DMS153 treated with DMSO at 0.1 percent for 48 hours (cell line): ENCODE measurements around the gene ZBTB38.

ENCODE experiments used
- DNase-seq: peaks from one replicate; lab custom pipeline; 2025; ENCODE audit not compliant: unreplicated experiment; lab: John Stamatoyannopoulos, UW

ZBTB38 gene

GRCh38 chr3:141384575-141384974 is 16.3 kb downstream of the ZBTB38 start:
- no peak for DNase-seq

DNA sequence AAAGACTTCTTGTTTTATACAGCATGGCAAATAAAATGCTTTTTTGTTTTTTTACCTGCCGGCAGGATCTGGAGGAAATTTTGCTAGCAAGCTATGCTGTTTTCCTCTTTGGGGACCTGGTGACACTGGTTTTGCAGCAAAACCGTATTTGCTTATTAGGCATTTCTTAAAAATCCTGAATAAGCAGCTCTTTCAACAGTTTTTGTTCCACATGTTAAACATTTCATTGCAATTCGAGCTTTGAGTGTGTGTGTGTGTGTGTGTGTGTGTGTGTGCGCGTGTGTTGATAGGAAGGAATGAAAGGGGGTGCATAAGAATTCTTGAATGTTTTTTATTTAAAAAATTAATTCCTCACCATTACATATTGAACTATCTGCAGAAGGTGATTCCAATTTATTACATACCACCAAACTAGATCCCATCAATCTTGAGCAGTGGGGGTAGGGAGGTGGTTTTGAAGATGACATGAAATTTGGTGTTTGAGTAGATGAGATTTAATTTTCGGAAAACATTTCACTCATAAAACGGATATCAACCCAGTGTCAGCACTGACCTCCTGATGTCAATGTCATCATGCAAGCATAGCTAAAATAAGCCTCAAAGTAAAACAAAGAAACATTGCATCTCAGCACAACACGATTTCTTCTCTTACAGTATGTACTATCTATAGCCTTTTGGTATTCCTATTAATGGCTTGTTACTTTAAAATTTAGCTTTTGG is 17.3 kb downstream of the ZBTB38 start:
- DNase-seq: no peak

- no peak for DNase-seq
Observed at GRCh38 chr3:141386126-141386488, 17.8 kb downstream of the ZBTB38 start.

DNA sequence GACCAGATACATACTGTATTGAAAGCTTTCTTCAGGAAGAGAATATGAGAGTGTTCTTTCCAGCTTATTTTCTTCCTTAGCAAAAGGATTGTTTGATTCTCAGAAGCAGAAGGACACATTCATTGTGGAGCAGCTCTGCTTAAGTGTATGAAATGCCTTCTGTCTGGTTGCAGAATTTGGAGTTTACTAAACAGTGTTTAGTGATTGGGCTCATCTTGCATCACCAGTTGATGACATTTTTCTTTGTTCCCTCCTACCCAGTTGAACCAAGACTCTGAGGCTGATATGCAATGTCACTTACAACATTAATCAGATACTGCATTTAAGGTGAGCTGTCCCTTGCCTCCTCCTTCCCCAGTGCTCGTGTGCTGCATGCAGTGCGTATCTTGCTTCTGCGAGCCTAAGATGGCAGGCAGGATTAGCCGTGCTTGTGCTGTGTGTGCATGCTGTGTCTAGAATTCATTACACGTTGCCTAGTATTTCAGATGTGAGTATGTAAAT is 18.4 kb downstream of the ZBTB38 start:
- no peak for DNase-seq

DNA sequence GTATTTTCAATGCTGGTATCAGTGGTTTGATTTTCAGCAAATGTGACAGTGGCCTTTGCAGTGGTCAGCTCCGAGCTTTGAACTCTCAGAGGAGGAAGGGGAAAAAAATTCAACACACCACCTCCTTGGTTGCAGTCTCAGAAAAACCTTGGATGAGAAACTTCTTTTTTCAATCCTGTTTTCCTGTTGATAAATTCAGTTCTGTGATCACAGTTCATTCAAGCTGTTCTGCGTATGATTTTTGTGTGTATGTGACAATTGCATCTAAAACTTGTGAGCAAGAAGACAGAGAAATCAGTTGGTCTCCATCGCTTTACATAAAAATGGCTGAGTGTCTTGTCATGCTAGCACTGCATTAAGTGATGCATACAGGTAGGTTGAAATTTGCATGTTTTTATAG is 19.2 kb downstream of the ZBTB38 start:
- DNase-seq: no peak

DNA sequence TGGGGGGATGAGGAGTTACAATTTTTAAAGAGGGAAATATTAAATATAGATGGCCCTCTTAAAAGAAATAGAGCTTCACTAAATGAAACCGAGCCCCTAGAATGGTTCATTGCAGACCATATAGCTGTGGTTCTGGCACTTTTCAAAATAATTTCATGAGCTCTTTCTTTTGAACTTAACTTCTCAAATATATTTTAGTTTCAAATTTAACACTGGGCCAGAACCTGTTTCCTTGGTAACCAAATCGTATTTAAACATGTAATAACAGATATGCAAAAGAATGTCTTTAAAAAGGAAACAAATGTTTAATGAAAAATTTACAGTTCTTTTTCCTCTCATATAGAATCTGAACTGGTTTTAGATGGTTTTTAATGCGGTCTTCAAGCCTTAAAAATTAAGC is 20.1 kb downstream of the ZBTB38 start:
- DNase-seq: no peak

GRCh38 chr3:141388823-141389621 is 20.7 kb downstream of the ZBTB38 start:
- no peak for DNase-seq

DNA sequence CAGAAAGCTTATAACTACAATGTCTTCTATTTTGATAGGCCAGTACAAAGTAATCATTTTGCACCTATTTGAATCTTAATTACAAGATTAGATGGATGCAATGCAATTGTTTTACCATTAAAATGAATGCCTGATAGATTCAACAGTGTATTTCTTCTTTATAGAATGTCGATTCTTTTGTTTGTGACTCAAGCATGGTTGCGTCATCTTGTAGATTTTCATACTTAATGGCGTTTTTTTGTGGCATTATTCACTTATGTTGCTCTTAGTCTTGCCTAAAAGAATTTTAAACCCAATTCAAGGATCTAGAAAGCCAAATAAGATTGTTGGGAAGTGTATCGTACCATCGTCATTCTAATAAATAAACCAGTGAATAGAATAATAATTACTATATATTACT is 21.4 kb downstream of the ZBTB38 start:
- DNase-seq: no peak

DNA sequence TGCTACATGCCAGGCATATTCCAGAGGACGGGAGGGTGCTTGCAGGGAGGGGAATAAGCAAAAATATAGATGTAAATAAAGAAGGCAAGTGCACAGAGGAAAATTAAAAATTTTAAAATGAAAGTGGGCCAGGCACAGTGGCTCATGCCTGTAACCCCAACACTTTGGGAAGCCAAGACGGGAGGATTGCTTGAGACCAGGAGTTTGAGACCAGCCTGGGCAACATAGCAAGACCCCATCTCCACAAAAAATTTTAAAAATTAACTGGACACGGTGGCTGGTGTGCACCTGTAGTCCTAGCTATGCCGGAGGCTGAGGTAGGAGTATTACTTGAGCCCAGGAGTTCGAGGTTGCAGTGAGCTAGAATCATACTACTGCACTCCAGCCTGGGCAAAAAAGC is 22.4 kb downstream of the ZBTB38 start:
- DNase-seq: no peak

DNA sequence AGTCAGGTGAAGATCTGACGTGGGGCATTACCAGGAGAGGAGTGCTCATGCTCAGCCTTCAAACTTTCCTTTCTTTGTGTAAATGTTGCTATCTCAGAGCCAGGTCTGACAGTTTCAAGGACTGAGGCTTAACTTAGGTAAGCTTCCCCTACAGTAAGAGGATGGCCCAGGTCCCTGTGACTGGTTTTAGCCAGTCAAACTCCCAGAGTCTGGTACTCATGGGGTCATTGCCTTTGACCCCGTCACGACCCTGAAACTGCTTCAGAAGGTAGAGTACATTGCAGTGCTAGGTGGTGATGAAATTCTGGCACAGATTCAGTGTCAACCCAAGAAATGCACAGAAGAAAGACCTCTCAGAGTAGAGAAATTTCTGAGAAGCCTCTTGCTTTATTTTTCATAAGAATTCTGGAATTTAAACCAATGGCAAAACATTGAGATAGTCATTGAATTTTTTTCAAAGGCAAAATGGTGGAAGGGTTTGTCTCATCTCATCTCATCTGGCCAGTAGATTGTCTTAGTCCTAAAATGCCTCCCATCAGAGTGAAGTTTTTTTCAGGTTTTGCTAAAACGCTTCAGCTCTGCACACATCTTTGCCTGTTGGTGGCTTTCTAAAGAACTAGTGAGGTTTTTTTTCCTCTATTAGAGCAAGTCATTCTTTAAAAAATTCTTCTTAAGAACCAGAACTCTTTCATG is 23.1 kb downstream of the ZBTB38 start:
- DNase-seq: no peak

DNA sequence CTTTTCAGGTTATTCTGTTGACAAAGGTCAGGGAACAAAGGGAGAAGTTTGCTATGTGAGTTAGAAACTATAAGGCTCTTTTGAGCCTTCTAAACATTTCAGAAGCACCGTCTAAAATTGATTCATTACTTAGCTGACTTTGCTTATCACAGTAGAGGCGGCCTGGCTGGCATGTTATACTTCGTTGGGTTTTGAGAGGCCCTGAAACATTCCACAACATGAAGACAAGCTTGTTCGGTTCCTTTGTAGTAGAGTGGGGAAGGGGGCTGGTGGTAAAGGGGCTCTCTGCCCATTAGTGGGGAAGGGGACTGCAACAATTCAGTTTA is 23.6 kb downstream of the ZBTB38 start:
- no peak for DNase-seq

GRCh38 chr3:141392416-141392815 is 24.1 kb downstream of the ZBTB38 start:
- DNase-seq: no peak

DNA sequence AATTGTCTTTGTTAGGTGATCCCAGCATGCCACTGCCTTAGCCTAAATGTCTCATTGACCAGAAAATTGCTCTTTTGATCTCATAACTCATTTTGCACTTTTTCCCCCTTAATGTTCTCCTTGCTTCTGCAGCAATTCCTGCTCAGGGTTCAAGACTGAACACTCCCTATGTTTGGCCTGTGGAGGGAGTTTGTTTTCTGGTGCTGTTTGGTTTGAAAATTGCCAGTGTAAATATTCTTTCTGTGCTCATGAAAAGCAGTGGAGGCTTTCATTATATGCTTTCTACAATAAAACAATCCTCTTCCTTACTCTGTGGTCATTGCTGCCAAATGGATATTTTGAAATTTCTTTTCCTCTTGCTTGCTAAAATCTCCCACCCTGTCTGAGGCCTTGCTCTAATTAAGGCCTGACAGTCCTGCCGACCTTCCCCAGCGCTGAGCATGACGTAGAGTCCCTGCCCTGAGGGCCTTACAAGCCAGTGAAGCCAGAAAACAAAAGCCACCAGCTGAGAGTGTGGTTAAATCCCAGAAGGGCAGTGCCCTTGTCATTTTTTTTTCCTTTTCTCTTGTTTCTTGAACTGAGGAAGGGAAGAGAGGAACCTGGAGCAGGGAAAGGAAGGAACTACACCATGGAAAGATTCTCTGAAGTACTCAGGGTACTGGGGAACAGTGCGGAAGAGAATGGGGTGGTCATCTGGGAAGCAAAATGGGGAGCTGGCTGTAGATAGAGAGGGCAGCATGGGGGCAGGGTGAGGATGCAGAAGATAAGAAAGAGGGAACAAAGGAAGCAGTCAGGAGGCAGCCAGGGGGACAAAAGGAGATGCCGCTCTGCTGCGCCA is 24.8 kb downstream of the ZBTB38 start:
- no peak for DNase-seq

GRCh38 chr3:141393735-141394076 is 25.4 kb downstream of the ZBTB38 start:
- DNase-seq: no peak

GRCh38 chr3:141394560-141394959 is 26.3 kb downstream of the ZBTB38 start:
- no peak for DNase-seq

GRCh38 chr3:141395005-141395589 is 26.8 kb downstream of the ZBTB38 start:
- DNase-seq: no peak

- DNase-seq: no peak
Observed at GRCh38 chr3:141397996-141398395, 29.7 kb downstream of the ZBTB38 start.

- no peak for DNase-seq
Observed at GRCh38 chr3:141399200-141399599, 30.9 kb downstream of the ZBTB38 start.

DNA sequence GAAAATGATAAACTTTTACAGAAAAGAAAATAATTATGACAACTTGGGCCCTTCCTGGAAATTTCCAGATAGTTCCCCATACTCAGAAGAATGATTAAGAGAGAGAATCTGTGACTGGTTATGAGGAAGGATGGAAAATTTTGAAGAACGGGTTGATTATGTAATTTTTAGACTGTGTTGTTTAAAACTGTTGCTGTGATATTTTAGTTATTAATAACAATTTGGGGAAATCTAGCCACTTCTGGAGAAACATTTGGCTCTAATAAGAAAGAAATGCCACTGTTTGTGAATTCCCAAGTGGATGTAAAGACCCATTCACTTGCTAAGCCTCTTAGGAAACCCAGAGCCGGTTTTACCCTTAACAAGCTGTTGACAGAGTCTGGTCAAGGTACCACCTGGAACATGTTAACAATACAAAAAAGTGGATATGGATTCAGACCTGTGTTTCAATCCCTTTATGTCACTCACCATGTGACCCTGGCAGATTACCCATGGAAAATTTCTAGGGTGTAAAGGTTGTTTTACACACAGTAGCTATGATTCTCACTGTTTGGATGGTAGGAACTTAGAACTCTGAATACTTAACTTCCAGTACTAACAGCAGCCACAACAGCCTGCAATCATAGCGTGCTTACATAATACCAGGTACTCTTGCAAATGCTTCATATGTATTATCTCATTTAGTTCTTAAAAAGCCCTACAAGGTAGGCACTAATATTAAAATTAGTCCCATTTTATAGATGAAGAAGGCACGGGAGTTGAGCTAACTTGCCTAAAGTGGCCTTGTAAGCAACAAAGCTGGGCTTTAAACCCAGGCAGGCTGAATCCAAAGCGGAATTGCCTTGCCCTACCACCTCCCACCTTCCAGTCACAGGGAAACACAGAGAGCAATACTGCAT is 32.0 kb downstream of the ZBTB38 start:
- DNase-seq: no peak

GRCh38 chr3:141401095-141401494 is 32.8 kb downstream of the ZBTB38 start:
- no peak for DNase-seq
